Esophagus squamous epithelium (tissue), 4 donors: ENCODE data around the gene KCNQ1.

Experiments used
- CTCF ChIP-seq, 6 experiments: fragments of 450-650 bp in 4 of 6; fragments of 200-600 bp in 2 of 6; sonication (generic) in 2 of 6; IDR thresholded peaks; one replicate each; pipeline ENCODE4 v1.5.1; 2016 to 2019; ENCODE audit warnings: antibody characterized with exemption in 6 of 6, mild to moderate bottlenecking in 4 of 6, moderate library complexity in 4 of 6
- POLR2A ChIP-seq, 4 donors: fragments of 450-650 bp; IDR thresholded peaks; one replicate each; pipeline ENCODE4 v1.6.1; 2017; ENCODE audit warnings: antibody characterized with exemption in 4 of 4, mild to moderate bottlenecking in 4 of 4, moderate library complexity in 3 of 4

DNA sequence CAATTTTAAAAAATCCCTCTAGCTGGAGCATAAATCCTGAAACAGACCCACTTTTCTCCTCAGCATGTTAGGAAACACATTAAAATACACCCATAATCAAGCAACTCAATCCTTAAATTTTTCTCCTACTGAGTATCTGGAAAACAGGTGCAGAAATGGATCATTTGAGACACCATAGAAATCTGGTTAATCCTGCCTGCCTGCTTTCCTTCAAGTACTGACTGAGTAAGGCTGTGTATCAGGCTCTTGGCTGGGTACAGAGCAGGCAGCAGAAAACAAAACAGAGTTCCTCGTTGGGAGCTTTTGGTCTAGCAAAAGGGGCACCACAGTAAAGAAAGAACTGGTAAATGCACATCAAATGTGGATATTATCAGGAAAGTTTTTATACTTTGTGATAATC lies 253.1 kb downstream of the KCNQ1 start:
- TF ChIP-seq CTCF (IDR thresholded peaks at IDR 0.05) (no peak), POLR2A (IDR thresholded peaks at IDR 0.05) (no peak)
